ENCODE measurements around the gene KPNA5.
"Not testable (repeated sequence)": the region's sequence is repeated elsewhere in the genome, so short reads cannot be mapped to it uniquely, and the experiment has no call there.

Gene KPNA5

DNA sequence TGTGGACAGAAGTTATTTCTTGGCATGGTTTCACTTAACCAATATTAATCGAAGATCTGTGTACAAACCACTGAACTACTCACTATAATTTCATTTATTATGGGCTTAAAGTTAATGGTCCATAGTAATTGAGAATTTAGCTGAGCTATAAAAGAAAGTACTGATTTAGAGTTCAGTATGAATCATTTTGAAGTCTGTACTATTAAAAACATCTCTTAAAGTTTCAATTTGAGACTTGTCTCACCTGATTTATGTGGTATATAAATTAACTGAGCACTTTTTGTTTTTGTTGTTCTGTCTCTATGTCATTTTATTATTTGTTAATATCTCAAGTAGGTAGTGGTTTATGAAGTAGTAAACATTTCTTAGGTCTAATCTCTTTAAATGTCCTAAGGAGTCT, 24.9 kb downstream of the KPNA5 start:
- DNase-seq = no peak

DNA sequence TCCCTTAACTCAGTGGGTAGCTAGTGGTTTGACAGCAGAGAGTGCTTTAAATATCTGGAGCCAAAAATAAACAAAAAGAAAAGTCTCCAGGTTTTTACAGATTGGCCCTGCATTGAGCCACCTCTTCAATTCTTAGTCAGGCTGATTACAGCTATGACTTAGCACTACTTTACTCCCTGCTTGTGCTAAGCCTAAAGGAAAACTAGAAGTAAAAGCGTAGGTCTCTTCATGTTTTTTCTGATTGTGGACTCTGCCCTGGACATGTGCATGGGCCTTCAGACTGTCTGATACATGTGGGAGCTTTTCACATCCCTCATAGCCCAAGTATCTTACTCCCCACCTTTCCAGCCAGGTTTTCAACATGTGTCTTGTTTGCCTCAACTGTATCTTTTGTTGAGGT, 33.3 kb downstream of the KPNA5 start:
- DNase-seq = no peak

DNA sequence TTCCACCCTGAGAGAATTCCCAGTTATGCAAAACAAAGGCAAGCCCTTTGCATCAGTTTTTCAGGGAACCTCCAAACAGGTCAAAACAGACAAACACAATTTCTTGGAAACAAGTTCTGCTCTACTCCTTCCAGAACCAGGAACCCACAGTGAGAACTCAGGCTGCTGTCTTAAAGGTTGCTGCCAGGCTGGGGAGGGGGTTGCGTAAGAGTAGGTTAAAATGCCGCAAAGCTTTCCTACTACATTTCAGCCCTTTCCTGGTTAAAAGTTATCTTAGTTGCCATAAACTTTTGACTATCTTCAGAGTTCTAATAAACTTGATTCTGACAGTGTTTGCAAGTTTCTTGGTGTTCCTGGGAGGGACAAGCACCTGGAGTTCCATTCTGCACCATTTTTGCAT, 33.8 kb downstream of the KPNA5 start:
- DNase-seq = no peak

DNA sequence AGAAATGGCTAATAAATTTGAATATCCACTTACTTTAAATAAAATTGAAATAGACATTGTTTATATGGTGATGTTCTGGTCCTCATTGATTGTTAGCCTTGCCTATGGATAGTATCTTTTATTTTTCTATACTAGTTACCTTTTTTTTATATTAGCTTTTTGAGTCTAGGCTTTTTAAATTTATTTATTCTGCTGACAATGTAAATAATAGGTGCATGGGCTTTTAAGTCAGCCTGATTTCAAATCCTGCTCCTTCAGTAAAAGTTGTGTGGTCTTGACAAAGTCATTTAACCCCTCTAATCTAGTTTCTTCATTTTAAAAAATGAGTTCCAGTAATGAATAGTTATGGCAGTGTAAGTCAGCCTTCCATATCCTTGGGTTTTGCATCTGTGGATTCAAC, 45.9 kb downstream of the KPNA5 start:
- no peak for DNase-seq

DNA sequence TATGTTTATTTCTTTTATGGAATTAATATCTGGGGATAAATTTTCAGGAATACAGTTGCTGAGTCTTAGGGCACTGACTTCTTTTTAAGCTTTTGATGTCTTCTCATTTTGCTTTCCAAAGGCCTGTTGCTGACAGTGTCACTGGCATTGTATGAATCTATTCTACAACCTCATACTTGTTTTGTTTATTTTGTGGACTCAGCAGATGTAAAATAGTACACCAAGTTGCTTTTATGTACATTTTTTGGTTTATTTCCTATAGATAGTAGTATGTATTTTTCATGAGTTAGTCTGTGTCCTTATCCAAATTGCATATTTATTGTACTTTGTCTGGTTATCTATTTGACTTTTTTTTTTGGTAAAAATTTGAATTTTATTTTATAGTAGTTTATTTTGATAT, 49.5 kb downstream of the KPNA5 start:
- no peak for DNase-seq

DNA sequence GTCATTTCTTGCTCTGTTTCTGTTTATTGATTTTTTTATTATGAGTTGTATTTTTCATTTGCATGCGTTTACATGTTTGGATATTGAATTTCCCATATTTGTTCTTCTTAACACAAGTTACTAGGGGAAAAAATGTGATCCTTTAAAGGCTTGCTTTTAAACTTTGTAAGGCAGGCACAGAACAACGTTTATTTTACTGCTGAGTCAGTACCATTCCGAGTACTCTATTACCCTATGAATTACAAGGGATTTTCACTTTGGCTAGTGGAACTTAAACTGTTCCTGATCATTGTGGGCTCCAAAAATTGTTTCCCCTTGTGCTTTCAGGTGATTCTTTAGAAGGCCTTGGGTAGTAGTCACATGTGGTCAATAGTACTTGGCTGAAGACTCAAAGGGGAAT, 56.0 kb downstream of the KPNA5 start:
- DNase-seq = no peak

DNA sequence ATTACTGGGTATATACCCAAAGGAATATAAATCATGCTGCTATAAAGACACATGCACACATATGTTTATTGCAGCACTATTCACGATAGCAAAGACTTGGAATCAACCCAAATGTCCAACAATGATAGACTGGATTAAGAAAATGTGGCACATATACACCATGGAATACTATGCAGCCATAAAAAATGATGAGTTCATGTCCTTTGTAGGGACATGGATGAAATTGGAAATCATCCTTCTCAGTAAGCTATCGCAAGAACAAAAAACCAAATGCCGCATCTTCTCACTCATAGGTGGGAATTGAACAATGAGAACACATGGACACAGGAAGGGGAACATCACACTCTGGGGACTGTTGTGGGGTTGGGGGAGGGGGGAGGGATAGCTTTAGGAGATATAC, 59.5 kb downstream of the KPNA5 start:
- not testable (repeated sequence) for DNase-seq

DNA sequence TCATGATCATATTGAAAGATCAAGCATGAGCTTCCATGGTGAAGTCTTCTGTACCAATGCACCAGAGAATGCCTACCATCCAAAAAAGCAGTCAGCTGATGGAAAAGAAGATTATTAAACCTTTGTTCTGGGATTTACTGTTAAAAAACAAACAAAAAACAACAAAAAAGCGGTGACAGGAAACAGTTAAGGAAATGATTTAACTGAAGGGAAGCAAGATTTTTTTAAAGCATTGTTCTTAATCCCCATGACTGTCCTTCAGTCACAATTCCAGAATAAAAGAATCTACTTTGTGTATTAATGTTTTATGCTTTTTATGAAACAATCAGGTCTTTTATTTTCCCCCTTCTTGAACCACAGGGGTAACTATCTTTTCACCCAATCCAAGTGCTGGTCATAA, 60.6 kb downstream of the KPNA5 start:
- no peak for DNase-seq

DNA sequence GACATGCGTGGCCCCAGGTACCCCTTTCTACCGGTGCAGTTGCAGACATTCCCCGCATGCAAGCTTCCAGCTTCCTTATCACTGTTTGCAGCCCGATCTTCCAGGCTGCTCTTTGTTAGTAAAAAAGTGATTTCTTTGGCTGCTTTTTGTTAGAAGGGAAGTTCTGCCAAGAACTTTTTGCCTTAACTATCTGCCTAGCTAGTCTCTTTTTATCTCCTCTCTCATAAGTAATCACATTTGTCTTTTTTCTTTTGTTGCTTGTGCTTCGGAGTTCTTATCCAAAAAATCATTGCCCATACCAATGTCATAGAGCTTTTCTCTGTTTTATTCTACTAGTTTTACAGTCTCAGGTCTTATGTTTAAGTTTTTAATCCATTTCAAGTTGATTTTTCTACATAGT, 64.2 kb downstream of the KPNA5 start:
- no peak for DNase-seq

DNA sequence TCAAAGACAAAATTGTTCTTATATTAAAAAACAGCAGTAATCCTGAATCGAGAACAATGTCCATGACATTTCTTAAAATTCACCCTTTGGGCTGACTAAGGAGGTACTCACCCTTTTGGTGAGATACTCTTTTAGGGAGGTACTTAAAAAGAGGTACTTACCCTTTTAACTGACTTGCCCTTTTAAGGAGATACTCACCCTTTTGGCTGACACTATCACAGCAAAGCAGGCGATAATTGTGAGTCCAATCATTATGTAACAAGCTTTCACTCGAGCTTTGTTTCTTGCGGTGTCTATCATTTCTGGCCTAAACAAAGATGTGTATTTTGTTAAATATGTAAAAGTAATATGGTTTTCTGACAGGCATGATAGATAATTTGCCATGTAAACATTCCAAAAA, 80.8 kb downstream of the KPNA5 start:
- no peak for DNase-seq

DNA sequence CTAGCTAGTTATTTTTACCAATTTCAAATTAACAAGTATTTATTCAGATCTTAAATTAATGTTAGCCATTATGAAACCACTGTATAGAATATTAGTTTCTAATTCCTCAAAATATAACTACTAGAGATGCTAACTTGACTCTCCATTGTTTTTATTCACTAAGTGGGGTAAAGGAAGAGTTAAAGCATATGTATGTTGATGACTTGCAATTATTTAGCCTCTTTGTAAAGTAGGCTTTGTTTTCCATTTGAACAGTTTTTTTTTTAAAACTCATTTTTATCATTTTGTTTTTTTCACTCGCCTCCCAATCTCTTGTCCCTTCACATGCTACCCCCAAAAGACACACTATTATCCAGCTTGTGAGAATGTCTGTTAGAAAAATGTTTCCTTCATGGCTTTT, 81.2 kb downstream of the KPNA5 start:
- no peak for DNase-seq

DNA sequence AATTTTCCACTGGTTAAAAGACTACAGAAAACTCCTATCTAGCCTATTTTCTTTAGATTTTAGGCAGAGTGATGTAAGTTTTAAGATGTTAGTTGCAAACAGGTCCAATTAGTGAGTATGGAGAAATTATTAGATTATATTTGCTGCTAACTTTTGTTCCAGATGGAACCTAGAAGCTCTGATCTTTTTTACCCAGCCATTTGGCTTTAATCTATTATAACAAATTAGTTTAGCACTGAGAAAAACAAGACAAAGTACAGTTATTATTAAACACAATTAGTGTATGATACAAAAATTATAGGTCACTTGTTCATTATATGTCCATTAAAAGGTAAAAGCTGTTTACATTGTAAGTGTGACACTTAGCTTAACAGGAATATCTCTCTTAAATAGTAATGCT, 82.0 kb downstream of the KPNA5 start:
- no peak for DNase-seq

DNA sequence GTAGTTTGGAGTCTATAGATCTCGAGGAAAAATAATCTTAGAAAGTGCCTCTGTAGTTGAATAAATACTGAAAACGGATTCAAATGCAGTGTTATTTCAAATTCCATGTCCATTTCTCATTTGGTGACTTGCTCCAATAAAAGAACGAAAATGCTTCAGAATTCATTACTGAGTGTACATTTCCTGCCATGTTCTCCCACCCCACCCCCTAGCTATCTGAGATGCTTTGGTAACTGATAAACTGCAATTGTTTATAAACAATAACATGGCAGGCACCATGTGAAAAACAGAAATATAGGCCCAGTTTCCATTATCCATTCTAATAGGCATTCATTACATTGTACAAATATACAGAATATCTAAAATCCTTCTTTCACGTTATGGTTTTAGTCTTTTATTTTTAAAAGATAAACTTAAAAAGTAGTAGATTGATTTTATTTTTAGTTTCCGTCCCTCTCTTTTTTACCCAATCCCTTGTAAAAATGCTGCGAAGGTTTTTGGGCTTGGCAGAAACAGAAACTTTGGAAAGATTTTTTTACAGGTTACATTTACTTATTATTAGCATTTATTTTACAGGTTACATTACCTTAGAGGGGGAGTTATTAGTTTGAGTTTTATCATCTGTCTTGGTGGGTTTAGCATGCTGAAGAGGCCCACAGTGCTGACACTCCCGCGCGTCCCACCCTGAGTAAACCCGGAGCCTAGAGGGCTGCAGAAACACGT, 83.1 kb downstream of the KPNA5 start:
- DNase-seq = no peak

DNA sequence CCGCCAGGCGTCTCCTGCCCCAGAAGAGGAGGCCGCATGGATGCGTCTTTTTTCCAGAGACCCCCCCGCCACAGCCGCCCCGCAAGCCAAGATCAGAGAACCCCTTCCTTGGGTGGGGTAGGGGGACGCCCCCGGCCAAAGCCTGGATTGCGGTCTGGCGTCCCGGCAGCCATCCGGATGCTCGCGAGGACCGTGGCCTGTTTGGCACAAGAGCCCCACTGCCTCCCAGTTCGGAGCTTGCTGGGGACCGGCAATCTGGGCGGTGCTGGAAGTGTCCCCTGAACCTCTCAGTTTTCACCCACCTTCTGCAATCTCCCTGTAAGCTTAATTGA, 83.6 kb downstream of the KPNA5 start:
- DNase-seq = no peak

DNA sequence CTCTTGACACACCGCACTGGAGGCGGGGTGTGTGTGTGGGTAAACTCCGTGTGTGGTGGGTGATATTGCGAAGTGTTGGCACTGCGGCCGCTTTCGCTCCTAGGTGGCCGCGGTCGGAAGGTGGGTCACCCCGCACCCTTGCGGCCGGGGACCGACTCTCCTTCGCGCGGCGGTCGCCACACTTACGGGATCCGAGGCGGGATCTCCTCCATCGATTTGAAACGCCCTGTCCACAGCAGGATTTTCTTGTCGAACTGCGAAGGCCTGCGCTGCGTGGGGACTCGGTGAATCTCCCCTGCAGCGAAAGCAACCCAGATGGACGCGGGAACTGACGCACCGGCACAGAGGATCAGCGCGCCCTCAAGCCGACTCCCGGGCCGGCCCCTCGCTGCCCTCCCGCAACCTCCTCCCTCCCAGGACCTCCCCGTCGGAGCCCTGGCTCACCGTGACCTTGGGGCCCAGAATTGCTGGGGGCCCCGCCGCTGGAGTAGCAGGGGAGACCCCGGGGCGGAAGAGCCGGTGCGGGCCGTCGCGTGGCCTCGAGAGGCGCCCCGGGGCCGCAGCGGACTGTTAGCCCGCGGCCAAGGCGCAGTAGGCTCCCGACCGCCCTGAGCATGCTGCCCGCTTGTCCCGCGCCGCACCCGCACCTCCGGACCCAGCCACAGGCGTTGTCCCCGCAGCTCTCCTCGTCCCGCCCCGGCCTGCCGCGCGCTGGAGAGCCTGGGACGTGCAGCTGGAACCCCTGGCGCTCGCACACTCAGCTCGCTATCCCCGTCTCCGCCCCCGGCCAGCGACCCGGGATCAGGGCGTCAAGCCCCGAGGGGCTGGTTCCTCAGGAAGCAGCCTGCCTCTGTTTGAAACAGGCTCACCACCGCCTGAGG, 84.2 kb downstream of the KPNA5 start, which contains the start of gene FAM162B:
Gene FAM162B, minus strand, starts transcription at position 759 of the 881 bp plus-strand sequence. Its CDS starts 143 bp downstream, at position 616.
- DNase-seq = no peak

DNA sequence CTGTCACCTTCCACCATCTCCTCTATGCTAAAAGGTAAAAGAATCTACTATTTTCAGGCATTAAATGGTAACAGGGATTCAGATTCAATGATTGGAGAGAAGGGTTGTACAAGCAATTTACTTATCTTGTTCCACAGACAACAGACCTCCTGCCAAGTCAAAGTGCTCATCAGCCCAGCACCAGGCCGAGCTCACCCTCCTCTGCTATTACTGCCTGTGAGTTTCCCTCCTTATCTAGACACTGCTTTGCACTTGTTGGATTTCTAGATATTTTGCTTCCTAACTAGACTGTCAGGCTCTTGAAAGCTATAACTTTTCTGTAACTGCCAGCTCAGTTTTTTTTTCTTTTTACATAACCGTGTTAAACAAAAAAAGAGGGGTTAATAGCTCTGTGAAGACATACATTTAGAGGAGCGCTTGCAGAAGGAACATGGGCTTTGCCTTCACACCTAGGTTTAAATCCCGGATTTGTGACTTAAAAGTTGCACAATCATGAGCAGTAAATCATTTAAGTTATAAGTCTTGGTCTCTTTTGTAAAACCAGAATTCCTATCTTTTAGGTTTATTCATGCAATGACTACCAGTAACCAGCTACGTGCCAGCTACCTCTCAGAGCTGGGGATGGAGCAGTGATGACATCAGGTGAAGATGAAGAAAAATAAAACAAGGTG, 85.6 kb downstream of the KPNA5 start:
- no peak for DNase-seq

DNA sequence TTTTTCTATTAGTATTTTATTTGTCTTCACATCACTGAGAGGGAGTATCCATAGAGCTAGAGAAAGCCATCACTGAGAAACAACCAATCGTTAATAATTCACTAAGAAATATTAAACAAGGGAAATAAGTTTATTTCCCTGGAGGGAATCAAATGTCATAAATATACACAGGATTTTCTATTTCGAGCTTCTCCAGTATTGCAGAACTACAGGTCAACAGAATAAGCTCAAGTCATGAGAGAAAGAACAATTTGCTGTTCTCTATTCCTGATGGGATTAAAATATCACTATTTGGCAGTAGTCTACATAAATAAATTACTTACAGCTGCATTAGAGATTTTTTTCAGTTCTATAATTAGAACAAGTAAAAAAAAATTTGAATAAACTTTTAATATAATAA, 86.7 kb downstream of the KPNA5 start:
- DNase-seq = no peak

DNA sequence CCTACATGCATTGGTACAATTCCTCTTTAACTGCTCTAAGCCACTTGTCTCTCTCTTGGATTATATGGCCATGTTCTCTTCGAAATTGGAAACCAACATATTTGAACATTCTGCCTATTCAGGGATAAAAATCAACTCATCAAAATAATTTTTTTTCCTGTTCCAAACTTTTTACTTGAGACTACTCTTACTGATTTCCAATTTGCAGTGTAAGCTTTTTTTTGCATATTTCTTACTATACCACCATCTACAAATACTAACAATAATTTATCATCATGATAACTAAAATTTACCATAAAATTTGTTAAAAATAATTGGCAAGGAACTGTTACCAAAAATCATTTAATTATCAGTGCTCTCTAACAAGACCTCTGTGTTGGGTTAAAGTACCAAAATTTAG, 91.4 kb downstream of the KPNA5 start:
- no peak for DNase-seq

DNA sequence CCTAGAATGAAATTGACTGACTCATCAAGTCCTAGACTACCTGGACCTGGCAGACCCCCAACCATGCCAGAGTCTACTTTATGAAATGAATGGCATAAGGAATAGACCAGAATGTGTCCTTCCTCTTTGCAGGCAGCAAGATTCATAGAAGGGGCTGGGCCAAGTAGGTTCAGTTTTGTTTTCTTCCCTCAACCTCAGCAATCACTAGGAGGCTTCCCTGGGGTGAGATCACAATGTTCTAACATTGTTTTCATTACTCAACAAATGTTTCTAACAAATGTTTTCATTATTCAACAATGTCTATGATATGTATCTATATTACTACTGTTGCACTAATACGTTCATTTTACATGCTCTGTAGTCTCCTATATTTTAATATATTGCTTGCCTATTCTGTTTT, 92.9 kb downstream of the KPNA5 start:
- DNase-seq = no peak

DNA sequence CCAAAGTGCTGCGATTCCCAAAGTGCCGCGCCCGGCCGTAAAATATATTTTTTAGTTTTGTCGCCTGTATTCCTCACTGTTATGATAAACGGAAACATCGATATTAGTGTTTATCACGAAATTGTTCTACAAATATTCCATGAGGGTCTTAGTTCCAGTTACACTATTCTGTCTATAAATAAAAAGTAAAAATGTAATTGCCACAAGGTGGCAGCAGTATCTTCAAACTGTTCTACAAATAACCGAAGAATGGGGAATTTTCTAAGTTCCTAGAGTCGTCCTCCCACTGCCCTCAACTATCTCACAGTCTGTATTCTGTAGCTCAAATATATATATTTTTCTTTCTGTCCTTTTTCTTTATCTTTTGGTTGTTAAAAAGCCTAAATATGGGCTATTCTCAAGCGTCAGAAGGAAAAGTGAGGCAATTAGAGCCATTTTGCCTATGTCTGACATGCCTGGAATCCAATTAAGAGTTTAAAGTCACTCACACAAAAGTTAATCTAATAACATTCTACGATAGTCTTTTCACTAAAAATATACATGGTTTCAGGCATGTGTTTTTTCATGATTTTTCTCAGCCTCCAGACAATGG, 98.7 kb downstream of the KPNA5 start:
- DNase-seq = no peak

DNA sequence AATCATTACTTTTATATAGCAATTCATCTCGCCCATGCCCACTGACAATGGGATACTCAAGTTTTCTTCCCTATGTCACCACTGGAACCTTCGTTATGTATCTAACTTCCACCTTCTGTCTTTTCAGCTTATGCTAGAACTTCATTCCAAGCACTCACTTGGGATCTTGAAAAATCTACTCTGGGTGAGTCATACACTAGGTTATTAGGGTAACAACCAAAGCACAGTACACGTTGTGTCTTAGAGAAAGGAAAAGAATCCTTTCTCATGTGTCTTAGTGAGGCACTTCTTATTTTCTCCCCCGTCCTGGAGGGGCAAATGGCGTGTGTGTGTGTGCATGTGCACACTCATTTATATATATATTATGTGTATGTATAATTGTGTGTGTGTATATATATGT, 102.8 kb downstream of the KPNA5 start:
- DNase-seq = no peak

All from T-helper 9 cell (primary cell).